T-cell (primary cell): ENCODE measurements around the gene DYSF. TPM values are rescaled to one million over a fixed set of nuclear protein-coding genes. Genes with fewer than 3 reads are reported as not detected.
A peak's percentile ranks its signal among the peaks of the same experiment; 100 is the strongest.

Experiments used
- ATAC-seq, 4 experiments: fragments of 200-7000 bp in 3 of 4; fragments of 150-1000 bp in 1 of 4; cut with Tn5 transposase; replicated peaks in 1 of 4; 1 replicate in 3 of 4; 2 replicates in 1 of 4; pipeline ENCODE4 v1.10.0; 2021; ENCODE audit warnings: moderate library complexity in 3 of 4, mild to moderate bottlenecking in 2 of 4, moderate number of reproducible peaks in 1 of 4
- CTCF ChIA-PET, 2 donors: fragments of 300-600 bp; sonication (Branson Sonifier 250); formaldehyde crosslinking; loops; one replicate each; lab custom pipeline; 2022; ENCODE audit warnings: antibody characterized with exemption in 2 of 2; lab: Charles Lee
- POLR2A ChIA-PET, 2 donors: fragments of 300-600 bp; sonication (Branson Sonifier 250); formaldehyde crosslinking; loops; one replicate each; lab custom pipeline; 2022; ENCODE audit warnings: antibody characterized with exemption in 2 of 2; lab: Charles Lee
- DNase-seq, 35 experiments: peaks; one replicate each; pipeline versions ENCODE4 v3.0.0 to v3.0.0-alpha.2; 2013 to 2023
- H3K27ac ChIP-seq: one replicate; pipeline ENCODE4 v1.5.1; 2013; ENCODE audit warnings: low read length
- H3K27me3 ChIP-seq, 2 experiments: replicated peaks in 1 of 2; 1 replicate in 1 of 2; 2 replicates in 1 of 2; pipeline versions ENCODE4 v1.6.1 to v1.7.0; 2013; ENCODE audit warnings: low read length in 1 of 2, mixed read lengths in 1 of 2; ENCODE audit not compliant: control insufficient read depth in 2 of 2, insufficient read depth in 2 of 2; ENCODE audit errors: extremely low read depth in 1 of 2
- H3K36me3 ChIP-seq, 2 donors: 1 replicate in 1 of 2; 2 replicates in 1 of 2; pipeline versions ENCODE4 v1.6.1 to v1.7.0; 2013; ENCODE audit warnings: low read length in 1 of 2; ENCODE audit not compliant: control insufficient read depth in 2 of 2, insufficient read depth in 1 of 2; ENCODE audit errors: extremely low read depth in 1 of 2
- H3K4me1 ChIP-seq, 2 experiments: 1 replicate in 1 of 2; 2 replicates in 1 of 2; pipeline versions ENCODE4 v1.6.1 to v1.7.0; 2013; ENCODE audit warnings: low read length in 2 of 2, mixed read lengths in 1 of 2; ENCODE audit not compliant: insufficient read depth in 2 of 2, control insufficient read depth in 1 of 2; ENCODE audit errors: extremely low read depth in 1 of 2
- H3K4me3 ChIP-seq, 2 donors: 1 replicate in 1 of 2; 2 replicates in 1 of 2; pipeline versions ENCODE4 v1.5.1 to v1.7.0; 2013; ENCODE audit warnings: mild to moderate bottlenecking in 2 of 2, low read length in 1 of 2, moderate library complexity in 1 of 2; ENCODE audit not compliant: control insufficient read depth in 1 of 2; ENCODE audit errors: extremely low read depth in 1 of 2
- H3K9me3 ChIP-seq: 2 replicates; pipeline ENCODE4 v1.7.0; 2013
- H3K27ac Mint-ChIP-seq, 2 donors: one replicate each; pipeline ENCODE4 v1.8.0; 2020 to 2021; ENCODE audit warnings: mild to moderate bottlenecking in 2 of 2, mixed read lengths in 2 of 2
- H3K27me3 Mint-ChIP-seq, 2 donors: one replicate each; pipeline ENCODE4 v1.8.0; 2021 to 2022; ENCODE audit warnings: mixed read lengths in 2 of 2
- H3K36me3 Mint-ChIP-seq: one replicate; pipeline ENCODE4 v1.8.0; 2021; ENCODE audit warnings: mixed read lengths
- H3K4me1 Mint-ChIP-seq, 3 donors: one replicate each; pipeline ENCODE4 v1.8.0; 2020 to 2022; ENCODE audit warnings: mixed read lengths in 3 of 3, mild to moderate bottlenecking in 1 of 3
- H3K4me3 Mint-ChIP-seq, 3 donors: one replicate each; pipeline ENCODE4 v1.8.0; 2020 to 2022; ENCODE audit warnings: mild to moderate bottlenecking in 3 of 3, mixed read lengths in 3 of 3, moderate library complexity in 3 of 3
- H3K9me3 Mint-ChIP-seq, 3 donors: one replicate each; pipeline ENCODE4 v1.8.0; 2020 to 2022; ENCODE audit warnings: mixed read lengths in 3 of 3
- WGBS: methylation state at CpG from one replicate; pipeline ENCODE4 v1.1.5; 2013; ENCODE audit warnings: missing lambda C conversion rate; ENCODE audit not compliant: insufficient coverage; 5-methylcytosine and 5-hydroxymethylcytosine counted together
- total RNA-seq, 35 experiments: library from RNA in 6 of 35; stranded (reverse) in 6 of 35; fragments of 120-200 nt in 1 of 35; gene quantifications; one replicate each; pipeline versions ENCODE4 v1.2.1 to v1.2.4 and lab custom pipeline; 2013 to 2026

The DYSF gene
- total RNA-seq, 5 donors from 2014 or later (not counting 1 experiment from before 2014, with no cell fraction given) = 0.56 to 3.4 (median 1.9) TPM

- Mint-ChIP-seq H3K4me1 (peaks cover 0 to 5% (median 3%) of the 10 kb centered on the region in 3 donors), H3K27ac (no peak overlapping the region), H3K9me3 (no peaks in the 10 kb centered on the region), H3K27me3 (peaks cover 3 to 6% of the 10 kb centered on the region in 2 donors), H3K36me3 (no peaks in the 10 kb centered on the region), H3K4me3 (no peak overlapping the region)
- H3K4me1 ChIP-seq = no peaks in the 10 kb centered on the region
- H3K36me3 ChIP-seq = no peaks in the 10 kb centered on the region
- H3K27ac ChIP-seq = no peak overlapping the region
- WGBS = 82% methylated on average over 6 of the region's 8 CpGs
- CTCF ChIA-PET = interaction anchor here in 1 of 2 donors (1.7 kb wide), 1 partner anchor 206 kb away, joined by 5 read pairs; no protein-coding TSS in a partner anchor
- POLR2A ChIA-PET = interaction anchor here in 1 of 2 donors (1.0 kb wide), 1 partner anchor 206 kb away, joined by 3 read pairs; no protein-coding TSS in a partner anchor
- DNase-seq = no peak
- peaks cover 0 to 17% of the 10 kb centered on the region in 2 experiments for H3K27me3 ChIP-seq
- H3K9me3 ChIP-seq = no peaks in the 10 kb centered on the region
- no peak overlapping the region for H3K4me3 ChIP-seq
- no peak for ATAC-seq
Measured at GRCh38 chr2:71505770-71506140, 52.4 kb downstream of the DYSF start.

GRCh38 chr2:71506222-71507153 lies 53.1 kb downstream of the DYSF start:
- CTCF ChIA-PET = interaction anchor here (1.7 to 7.0 kb wide), 2 partner anchors 207 to 208 kb away, joined by 5 to 166 read pairs; no protein-coding TSS in a partner anchor
- no peak overlapping the region for H3K27ac Mint-ChIP-seq
- Histone ChIP-seq H3K9me3 (no peaks in the 10 kb centered on the region), H3K27ac (no peak overlapping the region), H3K4me3 (no peak overlapping the region), H3K36me3 (no peaks in the 10 kb centered on the region), H3K27me3 (peaks cover 0 to 24% of the 10 kb centered on the region in 2 experiments), H3K4me1 (no peaks in the 10 kb centered on the region)
- no peak for ATAC-seq
- H3K4me1 Mint-ChIP-seq = peaks cover 0 to 5% (median 3%) of the 10 kb centered on the region in 3 donors
- H3K9me3 Mint-ChIP-seq = no peaks in the 10 kb centered on the region
- no peak overlapping the region for H3K4me3 Mint-ChIP-seq
- 84% methylated on average over 20 of the region's 20 CpGs for WGBS
- peaks cover 3 to 6% of the 10 kb centered on the region in 2 donors for H3K27me3 Mint-ChIP-seq
- POLR2A ChIA-PET = interaction anchor here in 1 of 2 donors (1.0 kb wide), 1 partner anchor 207 kb away, joined by 3 read pairs; no protein-coding TSS in a partner anchor
- H3K36me3 Mint-ChIP-seq = no peaks in the 10 kb centered on the region
- DNase-seq = no peak

DNA sequence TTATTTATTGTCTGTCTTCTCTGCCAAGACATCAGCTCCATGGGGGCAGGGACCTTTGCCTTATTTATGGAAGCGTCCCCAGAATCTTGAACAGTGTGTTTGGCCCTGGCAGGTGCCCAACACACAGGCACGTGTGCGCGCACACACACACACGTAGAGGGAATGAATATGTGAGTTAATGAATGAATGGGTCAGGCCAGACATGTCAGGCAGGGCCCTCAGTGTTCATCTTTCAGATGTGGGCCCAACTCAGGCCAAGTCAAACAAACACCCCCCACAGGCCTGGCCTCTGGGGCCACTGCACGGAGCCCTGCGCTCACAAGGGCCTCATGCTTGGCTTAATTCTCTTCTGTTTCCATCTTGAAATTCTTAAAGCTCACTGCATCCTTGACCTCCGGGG lies 54.1 kb downstream of the DYSF start:
- DNase-seq (no peak), ATAC-seq (no peak)
- H3K4me3 ChIP-seq = no peak overlapping the region
- Mint-ChIP-seq H3K4me1 (peaks cover 0 to 5% (median 3%) of the 10 kb centered on the region in 3 donors), H3K36me3 (no peaks in the 10 kb centered on the region), H3K4me3 (no peak overlapping the region), H3K27ac (no peak overlapping the region), H3K27me3 (peaks cover 4 to 6% of the 10 kb centered on the region in 2 donors), H3K9me3 (no peaks in the 10 kb centered on the region)
- no peaks in the 10 kb centered on the region for H3K36me3 ChIP-seq
- H3K9me3 ChIP-seq = no peaks in the 10 kb centered on the region
- POLR2A ChIA-PET = no interaction called here
- no peak overlapping the region for H3K27ac ChIP-seq
- no peaks in the 10 kb centered on the region for H3K4me1 ChIP-seq
- 100% methylated on average over 2 of the region's 8 CpGs for WGBS
- peaks cover 0 to 27% of the 10 kb centered on the region in 2 experiments for H3K27me3 ChIP-seq
- CTCF ChIA-PET = interaction anchor here (0.6 to 7.0 kb wide), 4 partner anchors 208 to 594 kb away, joined by 4 to 166 read pairs (median 8); no protein-coding TSS in a partner anchor

DNA sequence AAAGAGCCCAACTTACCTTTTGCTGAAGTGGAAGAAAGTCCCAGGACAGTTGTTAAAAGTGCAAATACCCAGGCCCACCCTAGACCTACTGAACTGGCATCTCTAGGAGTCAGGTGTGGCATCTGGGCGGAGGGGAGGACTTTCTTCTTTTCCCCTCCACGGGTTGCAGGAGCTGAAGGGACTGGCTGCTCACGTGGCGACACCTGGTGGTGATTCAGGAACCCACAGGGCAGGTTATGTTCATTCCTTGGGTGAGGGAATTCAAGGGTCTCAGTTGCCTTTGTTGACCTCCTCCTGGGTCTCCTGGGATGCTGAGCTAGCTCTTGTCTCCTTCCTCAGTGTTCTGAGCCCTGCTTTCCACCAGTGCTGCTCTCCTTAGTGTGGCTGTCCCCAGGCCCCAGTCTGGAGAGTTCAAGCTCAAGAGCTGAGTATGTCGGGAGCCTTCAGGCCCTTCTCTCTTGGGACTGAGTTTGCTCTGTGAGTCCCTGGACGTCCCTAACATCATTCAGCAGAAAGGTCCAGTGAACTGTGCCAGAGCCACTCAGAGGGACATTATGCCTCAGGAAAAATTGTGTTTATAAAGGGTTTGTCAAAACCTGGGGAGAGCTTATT lies 56.9 kb downstream of the DYSF start:
- Histone ChIP-seq H3K9me3 (no peaks in the 10 kb centered on the region), H3K4me1 (no peaks in the 10 kb centered on the region), H3K27me3 (peaks cover 0 to 16% of the 10 kb centered on the region in 2 experiments), H3K27ac (no peak overlapping the region), H3K4me3 (no peak overlapping the region), H3K36me3 (no peaks in the 10 kb centered on the region)
- H3K9me3 Mint-ChIP-seq = no peaks in the 10 kb centered on the region
- peaks cover 0 to 5% (median 3%) of the 10 kb centered on the region in 3 donors for H3K4me1 Mint-ChIP-seq
- CTCF ChIA-PET = interaction anchor here (0.5 to 7.0 kb wide), 14 partner anchors 9 to 1379 kb away, joined by 3 to 166 read pairs (median 5); partner anchors contain the start of gene ZNF638 (in 1 of the 2)
- H3K27me3 Mint-ChIP-seq = peaks cover 7 to 10% of the 10 kb centered on the region in 2 donors
- H3K36me3 Mint-ChIP-seq = no peaks in the 10 kb centered on the region
- no peak overlapping the region for H3K4me3 Mint-ChIP-seq
- WGBS = 86% methylated on average over 1 of the region's 6 CpGs
- no peak overlapping the region for H3K27ac Mint-ChIP-seq
- POLR2A ChIA-PET = interaction anchor here in 1 of 2 donors (0.6 kb wide), 1 partner anchor 190 kb away, joined by 5 read pairs; no protein-coding TSS in a partner anchor
- DNase-seq = peak; percentile 26 to 82 (median 62)
- peak; percentile 46 to 65 (median 54) for ATAC-seq

- DNase-seq (no peak), ATAC-seq (no peak)
- WGBS = 77% methylated on average over 7 of the region's 9 CpGs
- Mint-ChIP-seq H3K27me3 (peaks cover 7 to 10% of the 10 kb centered on the region in 2 donors), H3K4me1 (peaks cover 0 to 5% (median 3%) of the 10 kb centered on the region in 3 donors), H3K9me3 (no peaks in the 10 kb centered on the region), H3K27ac (no peak overlapping the region), H3K36me3 (no peaks in the 10 kb centered on the region), H3K4me3 (no peak overlapping the region)
- Histone ChIP-seq H3K9me3 (no peaks in the 10 kb centered on the region), H3K27me3 (peaks cover 0 to 20% of the 10 kb centered on the region in 2 experiments), H3K4me3 (no peak overlapping the region), H3K4me1 (no peaks in the 10 kb centered on the region), H3K27ac (no peak overlapping the region), H3K36me3 (no peaks in the 10 kb centered on the region)
- POLR2A ChIA-PET = interaction anchor here in 1 of 2 donors (0.6 kb wide), 1 partner anchor 191 kb away, joined by 5 read pairs; no protein-coding TSS in a partner anchor
- CTCF ChIA-PET = interaction anchor here (0.5 to 7.0 kb wide), 12 partner anchors 8 to 353 kb away, joined by 3 to 166 read pairs (median 5); partner anchors contain the start of gene ZNF638 (in 1 of the 2)
Measured at GRCh38 chr2:71510938-71511337, 57.6 kb downstream of the DYSF start.
